GM19438 (cell line): Measurements from ENCODE around the gene SAP30BP.

ENCODE experiments used
- ATAC-seq: cut with Tn5 transposase; IDR thresholded peaks from one replicate; pipeline ENCODE4 v1.9.1; 2021; ENCODE audit warnings: low read depth; ENCODE audit not compliant: unreplicated experiment

SAP30BP gene

DNA sequence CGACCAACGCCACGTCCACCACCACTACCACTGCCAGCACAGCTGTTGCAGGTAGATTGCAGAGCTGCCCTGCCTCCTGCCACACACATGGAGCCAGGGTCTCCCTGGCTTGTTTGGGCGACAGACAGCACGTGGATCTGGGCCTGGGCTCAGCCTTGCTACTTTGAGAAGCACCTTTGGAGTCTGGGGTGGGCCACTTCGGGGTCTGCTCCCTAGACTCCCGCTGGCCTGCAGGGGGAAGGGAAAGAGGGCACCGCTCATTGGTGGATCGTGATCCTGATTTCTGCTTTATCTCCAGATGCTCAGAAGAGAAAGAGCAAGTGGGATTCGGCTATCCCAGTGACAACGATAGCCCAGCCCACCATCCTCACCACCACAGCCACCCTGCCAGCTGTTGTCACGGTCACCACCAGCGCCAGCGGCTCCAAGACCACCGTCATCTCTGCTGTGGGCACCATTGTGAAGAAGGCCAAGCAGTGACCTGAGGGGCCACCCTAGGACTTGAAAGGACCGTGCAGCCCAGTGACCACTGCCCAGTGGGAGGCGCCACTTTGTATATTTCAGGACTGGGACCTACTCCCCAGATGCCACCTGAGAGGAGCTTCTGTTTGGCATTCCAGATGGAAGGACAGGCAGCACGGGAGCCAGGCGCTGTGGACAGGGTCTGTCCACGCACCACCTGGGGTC, 39.0 kb downstream of the SAP30BP start:
- no peak for ATAC-seq

DNA sequence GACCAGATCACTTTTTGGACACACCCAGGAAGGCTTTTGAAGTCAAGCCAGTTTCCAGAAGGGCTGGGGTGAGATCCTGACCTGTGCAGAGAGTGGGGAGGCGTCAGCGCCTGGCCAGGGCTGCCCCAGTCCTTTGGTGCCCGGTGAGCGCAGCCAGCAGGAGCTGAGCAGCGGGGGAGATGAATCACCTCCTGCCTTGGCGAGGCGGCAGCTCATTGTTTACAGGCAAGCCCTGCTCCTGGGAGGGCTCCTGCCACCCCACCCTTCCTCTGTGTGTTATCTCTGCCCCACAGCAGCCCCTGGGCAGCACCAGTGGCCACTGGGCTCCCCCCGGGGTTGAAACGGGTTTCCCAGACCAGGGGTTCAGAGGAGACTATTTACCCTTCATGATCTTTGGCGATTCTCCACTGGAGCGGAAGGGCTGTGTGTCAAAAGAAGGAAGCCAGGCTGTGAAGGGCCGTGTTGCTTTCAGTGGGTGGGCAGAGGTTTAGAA, 40.0 kb downstream of the SAP30BP start:
- no peak for ATAC-seq

DNA sequence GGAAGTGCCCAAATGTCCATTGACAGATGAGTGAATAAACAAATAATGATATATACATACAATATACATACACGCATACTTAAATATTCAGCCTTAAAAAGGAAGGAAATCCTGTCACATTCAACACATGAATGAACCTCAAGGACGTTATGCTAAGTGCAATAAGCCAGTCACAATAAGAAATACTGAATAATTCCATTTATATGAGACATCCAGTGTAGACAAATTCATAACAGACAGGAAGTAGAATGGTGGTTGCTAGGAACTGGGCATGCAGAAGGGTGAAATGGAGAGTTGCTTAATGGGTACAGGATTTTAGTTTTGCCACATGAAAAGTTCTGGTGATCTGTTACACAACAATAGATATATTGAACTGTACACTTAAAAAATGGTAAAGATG, 45.3 kb downstream of the SAP30BP start:
- no peak for ATAC-seq

DNA sequence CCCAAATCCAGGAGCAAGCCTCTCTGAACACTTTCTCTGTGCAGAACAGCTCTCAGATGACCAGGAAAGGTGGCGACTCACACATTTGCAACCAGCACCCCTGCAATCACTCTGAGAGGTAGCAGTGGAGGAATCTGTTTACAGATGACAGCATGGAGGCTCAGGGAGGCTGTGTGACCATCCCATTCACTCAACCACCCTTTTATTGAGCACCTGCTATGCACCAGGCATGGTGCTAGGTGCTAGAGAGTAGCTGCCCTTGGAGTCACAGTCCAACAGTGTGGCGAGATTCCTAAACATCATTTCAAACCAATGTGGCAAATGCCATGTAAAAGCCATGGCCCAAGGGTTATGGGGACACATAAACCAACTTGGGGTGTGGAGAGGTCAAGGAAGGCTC, 52.6 kb downstream of the SAP30BP start:
- ATAC-seq: no peak

DNA sequence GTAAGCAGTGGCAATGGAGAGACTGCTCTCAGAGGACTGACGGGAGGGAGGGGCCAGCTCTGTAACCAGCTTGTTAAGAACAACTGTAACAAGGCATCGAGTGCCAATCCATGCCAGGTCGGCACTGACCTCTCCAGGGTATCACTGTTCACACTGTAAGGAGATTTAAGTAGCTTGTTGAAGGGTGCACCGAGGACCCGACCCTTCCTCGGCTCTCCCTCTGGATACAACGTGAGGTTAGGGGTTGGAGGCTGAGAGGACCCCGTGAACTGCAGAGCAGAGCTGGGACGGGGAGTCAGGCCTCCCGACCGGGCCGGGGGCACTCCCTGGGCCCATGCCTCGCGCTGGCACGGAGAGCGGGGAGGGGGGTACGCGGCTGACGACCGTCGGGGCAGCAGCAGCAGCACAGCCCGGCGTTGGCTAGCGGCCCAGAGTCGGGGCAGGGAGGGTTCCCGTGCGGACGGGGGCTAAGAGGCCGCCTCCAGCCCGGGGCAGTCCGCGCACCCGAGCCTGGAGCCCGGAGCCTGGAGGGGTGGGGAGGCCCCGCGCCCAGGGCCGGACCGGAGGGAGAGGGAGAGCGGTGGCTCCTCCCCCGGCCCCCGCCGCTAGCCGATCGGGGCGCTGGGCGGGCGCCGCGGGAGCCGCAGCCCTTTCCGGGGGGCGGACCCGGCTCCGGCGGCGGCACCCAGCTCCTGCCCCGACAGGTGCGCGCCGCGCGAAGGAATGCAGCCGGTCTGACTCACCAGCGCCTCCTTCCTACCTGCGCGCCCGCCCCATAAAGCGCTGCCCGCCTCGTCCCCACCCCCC, 53.7 kb downstream of the SAP30BP start, which contains the start of gene ITGB4:
ITGB4 (plus strand) TSS at position 804 of the 807 bp plus-strand sequence. CDS start 3,245 bp downstream, outside the sequence.
- no peak for ATAC-seq

DNA sequence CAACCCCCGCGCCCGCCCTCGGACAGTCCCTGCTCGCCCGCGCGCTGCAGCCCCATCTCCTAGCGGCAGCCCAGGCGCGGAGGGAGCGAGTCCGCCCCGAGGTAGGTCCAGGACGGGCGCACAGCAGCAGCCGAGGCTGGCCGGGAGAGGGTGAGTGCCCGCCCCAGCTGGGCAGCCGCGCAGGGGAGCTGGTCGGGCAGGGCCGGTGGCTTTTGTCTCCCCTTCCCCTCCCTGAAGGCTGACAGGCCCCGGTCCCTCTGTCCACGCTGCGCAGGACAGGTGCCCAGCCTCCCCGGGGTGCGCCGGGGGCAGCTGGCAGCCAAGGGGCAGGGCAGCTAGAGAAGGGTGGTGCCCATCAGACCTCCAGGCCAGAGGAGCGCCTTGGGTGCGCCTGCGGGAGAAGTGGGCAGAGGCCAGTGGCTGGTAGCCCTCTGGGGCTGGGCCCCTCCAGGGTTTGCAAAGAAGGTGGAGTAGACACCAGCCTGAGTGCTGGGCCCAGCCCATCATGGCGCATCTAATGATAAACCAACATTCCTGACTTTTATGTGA, 54.4 kb downstream of the SAP30BP start:
- ATAC-seq: no peak

DNA sequence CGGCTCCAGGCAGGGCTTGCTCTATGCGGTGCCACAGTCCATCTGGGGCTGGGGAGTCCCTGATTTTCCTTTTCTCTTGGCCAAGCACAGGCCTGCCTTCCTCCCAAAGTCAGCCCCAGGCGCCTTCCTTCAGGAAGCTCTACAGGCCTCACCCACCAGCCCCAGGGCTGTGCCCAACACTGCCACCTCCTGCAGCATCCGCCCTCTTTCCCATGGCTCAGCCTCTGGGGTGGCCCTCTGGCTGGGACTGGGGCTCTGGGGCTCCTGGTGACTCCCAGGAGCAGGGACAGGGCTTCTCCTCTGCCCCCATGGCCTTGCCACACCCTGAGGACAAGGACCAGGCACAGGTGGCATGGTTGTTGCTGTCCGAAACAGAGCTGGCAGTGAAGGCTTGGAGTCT, 54.9 kb downstream of the SAP30BP start:
- ATAC-seq: no peak

DNA sequence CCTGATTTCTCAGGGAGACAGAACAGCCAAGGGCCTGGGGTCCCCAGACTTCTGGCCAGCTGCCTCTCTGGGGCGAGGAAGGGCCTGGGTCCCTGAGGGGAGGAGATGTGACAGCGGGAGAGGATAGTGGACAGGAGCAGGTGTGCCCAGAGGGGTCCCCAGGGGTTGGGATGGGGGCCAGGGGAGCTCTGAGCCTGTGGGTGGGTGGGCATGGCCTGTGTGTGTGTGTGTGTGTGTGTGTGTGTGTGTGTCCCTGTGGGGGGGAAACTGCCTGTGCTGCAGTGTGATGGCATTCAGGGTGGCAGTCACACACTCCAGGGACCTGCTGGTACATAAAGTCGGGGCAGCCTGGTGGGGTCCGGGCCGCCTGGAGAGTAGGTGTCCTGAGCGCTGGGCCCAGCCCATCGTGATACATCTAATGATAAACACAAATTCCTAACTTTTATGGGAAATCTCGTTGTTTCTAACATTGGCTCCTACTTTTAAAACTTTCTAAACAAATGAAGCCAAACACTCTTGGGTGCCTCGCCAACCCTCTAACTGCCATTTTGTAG, 55.5 kb downstream of the SAP30BP start:
- no peak for ATAC-seq

DNA sequence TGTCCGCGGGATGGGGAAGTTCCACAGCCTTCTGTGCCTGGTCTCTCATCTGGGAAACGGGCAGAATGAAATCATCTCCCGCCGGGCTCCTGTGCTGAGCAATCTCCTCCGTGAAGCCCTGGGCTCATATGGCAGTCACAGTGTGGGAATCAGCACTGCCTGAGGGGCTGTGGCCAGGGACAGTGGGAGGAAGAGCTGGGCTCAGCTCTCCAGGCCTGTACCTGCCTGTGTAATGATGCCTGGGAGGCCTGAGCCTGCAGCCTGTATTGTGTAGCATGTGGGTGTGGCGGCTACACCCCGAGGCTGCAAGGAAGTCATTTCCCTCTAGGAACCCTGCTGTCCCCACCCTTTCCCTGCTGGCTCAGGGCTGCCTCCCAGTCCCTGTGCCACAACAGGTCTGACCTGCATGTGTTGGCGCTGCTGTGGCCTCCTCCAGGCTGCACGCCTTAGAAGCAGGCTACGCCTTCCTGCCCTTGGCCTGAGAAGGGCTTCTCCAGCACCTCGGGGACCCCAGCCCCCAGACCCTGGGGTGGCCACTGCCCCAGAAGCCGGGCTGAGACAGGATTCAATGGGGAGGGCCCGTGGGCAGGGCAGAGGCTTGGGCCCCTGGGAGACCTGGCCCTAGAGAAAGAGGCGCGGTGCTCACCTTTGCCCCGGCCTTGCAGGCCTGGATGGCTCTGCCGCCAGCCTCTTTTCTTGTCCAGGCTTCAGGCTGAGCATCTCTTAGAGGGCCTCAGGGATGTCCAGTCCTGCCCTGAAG, 56.2 kb downstream of the SAP30BP start:
- no peak for ATAC-seq

DNA sequence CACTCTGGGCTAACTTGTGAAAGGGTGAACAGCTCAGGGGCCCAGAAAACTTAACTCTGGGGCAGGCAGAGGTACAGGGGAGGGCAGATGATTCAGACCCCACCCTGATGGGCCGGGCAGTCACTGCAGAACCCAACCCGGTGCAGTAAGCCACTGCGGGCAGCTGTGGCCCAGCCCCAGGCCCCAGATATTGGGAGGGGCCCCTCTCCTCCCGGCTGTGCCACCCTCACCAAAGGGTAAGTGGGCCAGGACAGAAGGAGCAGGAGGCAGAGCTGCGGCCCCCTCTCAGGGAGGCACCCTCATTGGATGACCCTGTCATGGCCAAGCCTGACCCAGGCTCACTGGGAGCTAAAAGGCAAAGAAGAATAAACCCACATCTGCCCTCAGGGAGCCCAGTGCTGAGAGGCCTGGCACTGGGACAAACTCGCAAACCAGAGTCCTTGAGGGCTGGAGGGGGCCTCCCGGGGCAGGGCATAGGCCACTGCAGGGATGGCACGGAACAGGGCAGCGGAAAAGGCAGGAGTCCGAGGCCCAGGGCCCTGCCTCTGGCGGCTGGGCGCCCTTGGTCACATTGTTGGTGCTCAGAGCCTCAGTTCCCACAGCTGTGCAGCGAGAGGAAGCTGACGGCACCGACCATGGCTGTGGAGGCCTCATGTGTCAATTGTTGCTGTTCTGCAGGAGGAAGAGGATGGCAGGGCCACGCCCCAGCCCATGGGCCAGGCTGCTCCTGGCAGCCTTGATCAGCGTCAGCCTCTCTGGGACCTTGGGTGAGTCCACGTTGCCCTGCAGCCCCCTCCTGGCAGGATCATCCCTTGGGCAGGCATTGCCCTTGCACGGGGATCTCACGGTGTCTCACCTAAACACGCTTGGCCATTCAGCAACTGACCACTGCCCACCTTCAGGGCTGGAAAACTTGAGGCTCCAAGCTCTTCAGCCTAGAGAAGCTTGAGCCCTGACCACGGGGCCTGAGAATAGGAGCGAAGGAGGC, 57.2 kb downstream of the SAP30BP start:
- no peak for ATAC-seq

DNA sequence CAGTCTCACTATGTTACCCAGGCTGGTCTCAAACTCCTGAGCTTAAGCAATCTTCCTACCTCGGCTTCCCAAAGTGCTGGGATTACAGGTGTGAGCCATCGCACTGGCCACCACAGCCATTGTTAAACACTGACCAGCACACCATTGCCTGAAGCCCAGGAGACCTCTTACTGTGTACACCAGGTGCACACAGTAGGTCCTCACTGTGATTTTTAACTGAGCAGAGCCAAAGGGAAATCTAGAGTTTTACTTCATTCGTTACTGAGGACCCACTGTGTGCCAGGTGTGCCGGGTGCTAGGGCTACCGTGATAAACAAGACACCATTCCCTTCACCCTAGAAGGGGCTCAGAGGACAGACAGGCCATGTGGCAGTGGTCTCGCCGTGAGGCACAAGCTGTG, 58.4 kb downstream of the SAP30BP start:
- ATAC-seq: no peak

DNA sequence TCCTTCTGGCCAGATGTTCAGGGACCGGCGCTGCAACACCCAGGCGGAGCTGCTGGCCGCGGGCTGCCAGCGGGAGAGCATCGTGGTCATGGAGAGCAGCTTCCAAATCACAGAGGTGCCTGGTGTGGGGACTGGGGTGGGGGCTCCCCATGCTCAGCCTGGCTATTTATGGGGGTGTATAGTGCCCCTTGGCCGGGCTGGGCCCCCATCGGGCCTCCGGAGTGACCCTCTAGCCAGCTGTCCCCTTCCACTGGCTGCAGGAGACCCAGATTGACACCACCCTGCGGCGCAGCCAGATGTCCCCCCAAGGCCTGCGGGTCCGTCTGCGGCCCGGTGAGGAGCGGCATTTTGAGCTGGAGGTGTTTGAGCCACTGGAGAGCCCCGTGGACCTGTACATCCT, 60.3 kb downstream of the SAP30BP start:
- no peak for ATAC-seq

DNA sequence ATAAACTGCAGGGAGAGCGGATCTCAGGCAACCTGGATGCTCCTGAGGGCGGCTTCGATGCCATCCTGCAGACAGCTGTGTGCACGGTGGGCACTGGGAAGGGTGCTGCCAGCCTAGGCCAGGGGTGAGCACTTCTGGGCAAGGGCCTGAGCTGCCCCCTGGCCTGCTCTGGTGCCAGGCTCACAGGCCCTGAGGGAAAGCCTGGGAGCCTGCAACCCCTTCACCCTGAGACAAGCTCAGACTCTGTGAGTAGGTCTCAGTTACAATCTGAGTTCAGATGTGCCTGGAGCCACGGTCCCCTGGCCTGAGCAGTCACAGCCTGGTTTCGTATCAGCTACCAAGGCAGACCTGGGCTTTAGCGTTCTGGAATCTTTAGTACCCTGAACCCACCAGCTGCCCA, 62.2 kb downstream of the SAP30BP start:
- no peak for ATAC-seq

DNA sequence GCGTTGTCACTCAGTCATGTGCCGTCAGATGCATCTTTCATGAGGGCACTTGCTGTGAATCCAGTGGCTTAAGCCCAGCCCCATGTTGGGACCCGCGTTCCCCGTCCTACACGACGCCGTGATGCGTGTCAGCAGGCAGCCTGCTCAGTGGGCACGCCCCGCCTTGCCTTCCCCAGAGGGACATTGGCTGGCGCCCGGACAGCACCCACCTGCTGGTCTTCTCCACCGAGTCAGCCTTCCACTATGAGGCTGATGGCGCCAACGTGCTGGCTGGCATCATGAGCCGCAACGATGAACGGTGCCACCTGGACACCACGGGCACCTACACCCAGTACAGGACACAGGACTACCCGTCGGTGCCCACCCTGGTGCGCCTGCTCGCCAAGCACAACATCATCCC, 62.9 kb downstream of the SAP30BP start:
- no peak for ATAC-seq

DNA sequence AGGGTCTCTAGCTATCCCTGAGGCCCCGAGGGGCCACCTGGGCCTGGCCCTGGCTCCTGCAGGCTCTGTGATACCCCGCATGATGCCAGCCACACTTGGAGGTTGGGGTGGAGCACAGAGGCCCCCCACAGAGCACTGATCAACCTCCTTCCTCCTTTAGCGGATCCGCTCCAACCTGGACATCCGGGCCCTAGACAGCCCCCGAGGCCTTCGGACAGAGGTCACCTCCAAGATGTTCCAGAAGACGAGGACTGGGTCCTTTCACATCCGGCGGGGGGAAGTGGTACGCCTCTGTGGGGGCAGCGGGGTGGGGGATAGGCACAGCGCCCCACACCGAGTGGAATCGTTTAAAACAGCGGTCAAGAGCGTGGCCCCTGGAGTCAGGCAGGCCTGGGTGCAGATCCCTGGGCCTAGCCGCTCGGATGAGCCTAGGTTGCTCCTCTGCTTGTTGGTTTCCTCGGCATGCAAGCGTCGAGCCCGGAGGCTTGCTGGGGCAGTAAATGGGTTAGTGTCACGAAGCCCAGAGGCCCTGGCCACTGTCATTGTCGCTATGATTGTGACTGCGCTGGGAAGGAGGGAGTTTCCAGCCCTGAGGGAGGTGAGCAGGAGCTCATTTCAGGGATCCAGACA, 64.1 kb downstream of the SAP30BP start:
- ATAC-seq: no peak

DNA sequence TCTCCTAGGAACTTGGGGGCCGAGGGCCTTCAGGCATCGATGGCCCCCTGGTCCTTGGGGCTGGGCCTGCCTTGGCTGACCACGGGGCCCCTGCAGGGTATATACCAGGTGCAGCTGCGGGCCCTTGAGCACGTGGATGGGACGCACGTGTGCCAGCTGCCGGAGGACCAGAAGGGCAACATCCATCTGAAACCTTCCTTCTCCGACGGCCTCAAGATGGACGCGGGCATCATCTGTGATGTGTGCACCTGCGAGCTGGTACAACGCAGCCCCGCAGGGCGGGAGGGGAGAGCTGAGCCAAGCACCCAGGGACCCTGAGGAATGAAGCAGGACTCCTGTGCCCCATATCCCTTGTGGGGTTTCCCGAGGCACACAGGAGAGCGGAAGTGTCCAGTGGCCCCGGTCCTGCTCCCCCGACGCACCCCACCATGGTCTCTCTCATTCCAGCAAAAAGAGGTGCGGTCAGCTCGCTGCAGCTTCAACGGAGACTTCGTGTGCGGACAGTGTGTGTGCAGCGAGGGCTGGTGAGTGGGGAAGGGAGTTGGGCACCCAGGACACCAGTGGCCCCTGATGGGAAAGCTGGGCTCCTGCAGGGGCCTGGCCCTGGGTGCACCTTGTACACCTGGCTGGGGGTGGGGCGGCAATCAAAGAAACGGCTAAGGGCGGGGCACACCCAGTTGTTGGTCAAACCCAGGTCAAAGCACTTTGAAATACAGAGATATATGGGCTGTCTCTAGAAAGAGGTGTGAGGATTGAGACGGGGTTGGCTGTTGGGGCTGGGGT, 64.8 kb downstream of the SAP30BP start:
- ATAC-seq: no peak

DNA sequence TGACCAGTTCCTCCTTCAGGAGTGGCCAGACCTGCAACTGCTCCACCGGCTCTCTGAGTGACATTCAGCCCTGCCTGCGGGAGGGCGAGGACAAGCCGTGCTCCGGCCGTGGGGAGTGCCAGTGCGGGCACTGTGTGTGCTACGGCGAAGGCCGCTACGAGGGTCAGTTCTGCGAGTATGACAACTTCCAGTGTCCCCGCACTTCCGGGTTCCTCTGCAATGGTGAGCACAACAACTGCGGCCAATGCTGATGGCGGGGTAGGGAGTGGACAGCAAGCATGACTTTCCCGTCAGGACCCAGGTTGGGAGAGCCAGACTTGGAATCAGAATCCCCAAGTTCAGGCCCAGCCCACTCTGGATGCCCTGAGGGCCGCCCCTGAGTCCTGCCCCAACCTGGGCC, 66.3 kb downstream of the SAP30BP start:
- no peak for ATAC-seq

DNA sequence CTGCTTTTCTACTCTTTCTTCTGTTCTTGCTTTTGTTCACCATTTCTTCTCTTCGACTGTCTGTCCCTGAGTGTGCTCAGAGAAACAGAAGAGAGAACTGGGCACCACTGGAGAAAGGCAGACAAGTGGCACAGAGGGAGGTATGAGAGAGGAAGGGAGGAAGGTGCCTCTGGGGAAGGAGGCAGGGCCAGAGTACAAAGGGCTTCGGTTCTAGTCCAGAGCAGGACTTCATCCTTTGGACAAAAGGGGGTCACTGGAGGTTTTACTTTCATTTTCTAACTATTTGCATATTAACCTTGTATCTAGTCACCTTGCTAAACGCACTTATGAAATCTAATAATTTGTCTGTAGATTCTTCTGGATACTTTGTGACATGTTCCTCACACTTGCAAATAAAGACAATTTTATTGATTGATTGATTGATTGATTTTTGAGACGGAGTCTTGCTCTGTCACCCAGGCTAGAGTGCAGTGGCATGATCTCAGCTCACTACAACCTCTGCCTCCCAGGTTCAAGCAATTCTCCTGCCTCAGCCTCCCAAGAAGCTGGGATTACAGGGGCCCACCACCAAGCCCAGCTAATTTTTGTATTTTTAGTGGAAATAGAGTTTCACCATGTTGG, 67.6 kb downstream of the SAP30BP start:
- ATAC-seq: no peak
